GM21360 (cell line): ENCODE measurements around the gene TBL1X.

Experiments used
- ATAC-seq: cut with Tn5 transposase; IDR thresholded peaks from one replicate; pipeline ENCODE4 v1.9.1; 2021; ENCODE audit warnings: mild to moderate bottlenecking, moderate library complexity; ENCODE audit not compliant: unreplicated experiment

TBL1X gene

GRCh38 chrX:9578083-9578779, 113.4 kb downstream of the TBL1X start:
- ATAC-seq: no peak

- no peak for ATAC-seq
These were observed 117.0 kb downstream of the TBL1X start for GRCh38 chrX:9581771-9582385.

- ATAC-seq: no peak
These were observed 118.1 kb downstream of the TBL1X start for GRCh38 chrX:9582956-9583355.

- ATAC-seq: no peak
These were observed 122.1 kb downstream of the TBL1X start for GRCh38 chrX:9586992-9587392.

- no peak for ATAC-seq
These were observed 122.8 kb downstream of the TBL1X start for GRCh38 chrX:9587642-9588041.

GRCh38 chrX:9591496-9591895, 126.6 kb downstream of the TBL1X start:
- no peak for ATAC-seq

GRCh38 chrX:9593756-9594155, 128.9 kb downstream of the TBL1X start:
- no peak for ATAC-seq

GRCh38 chrX:9595174-9595573, 130.3 kb downstream of the TBL1X start:
- no peak for ATAC-seq

GRCh38 chrX:9596837-9597236, 132.0 kb downstream of the TBL1X start:
- no peak for ATAC-seq

- ATAC-seq: no peak
These were observed 132.6 kb downstream of the TBL1X start for GRCh38 chrX:9597361-9598035.

GRCh38 chrX:9598344-9598743, 133.5 kb downstream of the TBL1X start:
- ATAC-seq: no peak

GRCh38 chrX:9604111-9604907, 139.5 kb downstream of the TBL1X start:
- no peak for ATAC-seq

- ATAC-seq: no peak
These were observed 140.0 kb downstream of the TBL1X start for GRCh38 chrX:9604908-9605306.

GRCh38 chrX:9605484-9605883, 140.6 kb downstream of the TBL1X start:
- ATAC-seq: no peak

- no peak for ATAC-seq
These were observed 142.1 kb downstream of the TBL1X start for GRCh38 chrX:9606971-9607370.

- no peak for ATAC-seq
These were observed 144.6 kb downstream of the TBL1X start for GRCh38 chrX:9609499-9609898.

GRCh38 chrX:9609987-9610386, 145.1 kb downstream of the TBL1X start:
- ATAC-seq: no peak

GRCh38 chrX:9610771-9611392, 146.0 kb downstream of the TBL1X start:
- no peak for ATAC-seq

- ATAC-seq: no peak
These were observed 146.7 kb downstream of the TBL1X start for GRCh38 chrX:9611436-9612145.

GRCh38 chrX:9612146-9612505, 147.3 kb downstream of the TBL1X start:
- no peak for ATAC-seq
